Activated effector memory CD4-positive, alpha-beta T cell treated with anti-CD3 and anti-CD28 coated beads, Interleukin-2, amount 50 U/mL, for 16 hours (primary cell): ENCODE measurements around the gene RPS27.

Source experiments
- DNase-seq: peaks from one replicate; pipeline ENCODE4 v3.0.0-alpha.2; 2020

RPS27 gene

DNA sequence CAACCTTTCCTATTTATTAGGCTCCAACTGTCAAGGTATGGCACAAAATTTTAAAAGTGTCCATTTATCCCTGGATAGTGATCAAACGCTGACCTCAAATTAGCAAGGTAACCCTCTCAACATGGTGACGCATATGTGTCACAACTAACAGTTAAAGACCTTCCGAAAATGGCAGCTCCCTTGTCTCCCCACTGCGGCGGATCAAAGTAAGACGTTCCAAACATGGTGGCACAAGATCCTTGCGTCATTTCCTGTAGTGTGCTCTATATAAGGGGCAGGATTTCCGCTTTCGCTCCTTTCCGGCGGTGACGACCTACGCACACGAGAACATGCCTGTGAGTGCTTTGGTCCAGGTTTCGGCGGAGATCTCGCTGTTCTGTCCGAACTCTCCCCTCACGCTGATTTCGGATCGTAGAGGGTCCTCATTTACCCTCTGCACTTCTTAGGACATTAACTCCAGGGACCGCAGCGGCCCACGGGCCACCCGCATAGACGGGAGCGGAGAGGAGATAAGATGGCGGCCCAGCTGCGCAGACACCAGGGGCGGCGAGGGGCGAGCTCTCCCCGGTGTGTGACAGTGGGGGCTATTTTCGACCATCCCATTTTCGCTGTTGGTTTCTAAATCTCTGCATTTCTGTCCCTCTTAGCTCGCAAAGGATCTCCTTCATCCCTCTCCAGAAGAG, at the start of gene RPS27:
Gene RPS27, plus strand, starts transcription at position 295 of the 683 bp plus-strand sequence. Its CDS starts 35 bp downstream, at position 330.
- DNase-seq: peak; percentile 94

DNA sequence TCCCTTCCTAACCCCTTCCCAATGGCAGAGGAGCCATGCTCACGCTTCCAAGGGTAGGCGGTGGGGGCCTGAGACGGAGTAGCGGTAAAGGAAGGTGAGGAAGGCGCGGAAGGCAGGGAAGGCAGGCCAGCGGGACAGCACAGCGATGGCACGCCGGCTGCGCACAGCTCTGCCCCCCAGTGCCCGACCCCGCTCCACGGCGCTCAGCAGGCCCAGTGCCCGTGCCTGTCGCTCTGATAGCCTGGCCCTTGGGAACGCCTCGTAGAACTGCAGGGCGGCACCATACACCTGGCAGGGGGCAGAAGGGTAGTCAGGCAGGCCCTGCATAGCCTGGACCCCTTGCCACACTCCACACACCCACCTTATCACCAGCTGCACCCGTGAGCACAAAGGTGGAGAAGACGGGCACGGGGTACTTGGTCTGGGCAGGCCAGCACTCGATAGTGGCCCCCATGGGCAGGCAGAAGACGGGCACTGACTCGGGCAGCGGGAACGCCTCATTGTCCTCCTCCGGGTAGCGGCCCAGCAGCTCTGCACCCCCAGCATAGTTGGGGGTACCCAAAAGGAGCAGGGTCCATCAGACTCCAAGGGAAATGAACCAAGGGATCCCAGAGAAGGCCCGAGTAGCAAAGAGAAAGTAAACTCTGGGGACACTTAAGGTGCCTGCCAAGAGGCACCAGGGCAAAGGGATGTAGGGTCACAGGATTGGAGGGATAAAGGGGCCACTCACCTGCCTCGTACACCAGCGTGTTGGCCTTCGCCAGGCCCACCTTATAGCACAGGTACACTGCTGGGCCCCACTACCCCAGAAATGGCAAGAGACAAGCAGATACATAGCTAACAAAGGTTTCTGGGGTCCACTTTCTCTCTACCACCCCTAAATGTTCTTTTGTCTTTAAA, 48.5 kb upstream of the RPS27 start:
- no peak for DNase-seq

DNA sequence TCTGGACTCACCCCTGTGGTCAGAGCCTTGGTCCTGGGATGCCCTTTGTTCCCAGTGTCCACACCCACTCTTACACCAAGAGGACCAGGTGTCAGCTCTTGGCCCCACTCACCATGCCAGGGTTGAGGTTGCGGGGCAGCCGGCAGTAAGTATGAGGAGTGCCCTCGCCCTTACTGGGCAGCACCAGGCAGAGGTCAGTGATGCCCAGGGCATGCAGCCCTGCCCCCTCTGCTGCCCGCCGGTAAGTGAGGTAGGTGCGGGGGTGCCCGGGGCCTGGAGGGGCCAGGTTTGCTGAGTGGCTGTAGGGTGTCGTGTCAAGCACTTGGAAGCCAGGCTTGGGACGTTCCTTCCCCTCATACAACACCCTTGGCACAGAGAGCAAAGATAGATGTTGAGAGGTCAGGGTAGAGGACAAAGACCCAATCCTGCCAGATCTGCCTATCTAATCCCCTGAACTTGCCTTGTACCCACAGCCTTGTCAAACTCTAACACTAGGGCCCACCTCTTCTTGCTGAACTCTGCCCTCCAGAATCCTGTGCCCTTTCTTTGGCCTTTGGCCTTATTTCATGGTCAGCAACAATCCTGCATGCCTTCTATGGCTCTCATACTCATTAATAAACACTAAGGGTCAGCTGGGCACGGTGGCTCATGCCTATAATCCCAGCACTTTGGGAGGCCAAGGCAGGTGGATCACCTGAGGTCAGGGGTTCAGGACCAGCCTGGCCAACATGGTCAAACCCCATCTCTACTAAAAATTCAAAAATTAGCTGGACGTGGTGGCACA, 47.6 kb upstream of the RPS27 start:
- DNase-seq: no peak

DNA sequence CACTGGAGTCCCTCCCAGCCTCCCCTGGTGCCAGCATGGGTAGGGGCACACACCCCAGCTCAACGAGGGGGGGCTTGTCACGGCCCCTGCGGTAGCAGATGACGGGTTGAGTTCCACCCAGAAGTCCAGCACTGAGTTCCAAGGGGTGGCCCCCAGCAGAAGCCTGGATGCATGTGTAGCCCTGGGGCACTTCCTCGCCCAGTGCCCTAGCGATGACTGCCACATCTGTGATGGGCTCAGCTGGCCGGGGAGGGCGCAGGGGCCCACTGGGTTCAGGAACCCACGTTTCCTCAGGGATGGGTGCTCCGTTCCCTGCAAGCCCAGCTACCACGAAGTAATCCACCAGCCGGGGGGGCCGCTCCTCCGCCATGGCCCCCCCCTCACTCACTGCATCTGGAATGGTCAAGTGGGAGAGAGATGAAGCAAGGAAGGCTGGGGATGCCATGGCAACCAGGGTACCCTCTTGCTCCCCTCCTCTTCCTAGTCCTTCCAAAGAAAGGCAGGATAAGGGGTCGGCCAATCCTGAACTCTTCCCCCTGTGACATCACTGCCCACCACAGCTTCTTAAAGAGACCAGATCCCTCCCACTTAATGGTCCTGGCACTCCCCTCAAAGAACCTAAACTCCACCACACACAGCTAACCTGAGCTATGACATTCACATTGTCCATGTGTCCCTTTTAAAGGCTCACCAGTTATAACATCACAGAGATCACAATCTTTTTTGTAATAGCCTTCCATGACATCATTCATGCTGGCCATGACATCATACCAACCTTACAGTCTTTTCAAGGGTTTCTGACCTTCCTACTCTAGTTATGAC, 46.3 kb upstream of the RPS27 start:
- no peak for DNase-seq

DNA sequence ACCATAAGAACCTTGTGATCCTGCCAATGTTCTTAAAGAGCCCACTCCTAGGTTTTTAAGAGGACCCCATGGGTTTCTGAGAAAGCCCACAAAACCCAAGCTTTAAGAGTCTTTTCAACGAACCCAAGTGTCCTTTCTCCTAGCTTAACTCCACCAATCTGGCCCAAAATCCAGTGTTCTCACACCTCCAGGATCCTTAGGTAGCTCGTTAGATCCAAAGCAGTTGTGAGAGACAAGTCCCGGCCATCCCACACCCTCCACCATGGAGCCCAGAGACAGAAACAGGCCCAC, 45.8 kb upstream of the RPS27 start:
- no peak for DNase-seq

DNA sequence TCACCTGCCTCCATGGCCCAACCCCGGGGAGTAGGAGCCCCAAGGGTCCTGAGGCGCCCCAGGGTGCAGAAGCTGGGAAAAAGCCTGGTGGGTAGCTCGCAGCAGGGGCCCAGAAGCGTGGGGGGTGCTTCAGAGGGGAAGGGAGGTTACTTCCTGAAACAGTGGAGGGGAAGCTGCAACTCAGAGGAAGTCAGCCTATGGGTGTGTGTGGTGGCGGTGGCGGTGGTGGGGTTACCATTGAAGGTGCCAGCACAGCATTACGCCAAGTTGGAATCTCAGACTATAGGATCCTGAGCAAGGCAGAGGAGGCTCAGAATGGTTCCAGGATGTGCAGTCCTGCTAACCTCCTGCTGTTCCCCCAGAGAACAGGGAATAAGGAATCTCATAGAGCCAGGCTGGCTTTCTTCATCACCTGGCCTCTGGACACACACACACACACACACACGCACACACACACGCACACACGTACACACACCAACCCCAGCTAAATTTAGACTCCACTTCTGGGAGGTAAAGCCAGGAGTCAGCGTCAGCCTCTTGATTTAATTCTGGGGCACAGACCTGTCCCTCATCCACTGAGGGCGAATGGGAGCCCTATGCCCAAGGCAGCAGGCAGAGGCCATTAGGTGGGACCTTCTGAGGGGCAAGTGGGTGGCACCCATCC, 45.3 kb upstream of the RPS27 start:
- peak; percentile 90 for DNase-seq

DNA sequence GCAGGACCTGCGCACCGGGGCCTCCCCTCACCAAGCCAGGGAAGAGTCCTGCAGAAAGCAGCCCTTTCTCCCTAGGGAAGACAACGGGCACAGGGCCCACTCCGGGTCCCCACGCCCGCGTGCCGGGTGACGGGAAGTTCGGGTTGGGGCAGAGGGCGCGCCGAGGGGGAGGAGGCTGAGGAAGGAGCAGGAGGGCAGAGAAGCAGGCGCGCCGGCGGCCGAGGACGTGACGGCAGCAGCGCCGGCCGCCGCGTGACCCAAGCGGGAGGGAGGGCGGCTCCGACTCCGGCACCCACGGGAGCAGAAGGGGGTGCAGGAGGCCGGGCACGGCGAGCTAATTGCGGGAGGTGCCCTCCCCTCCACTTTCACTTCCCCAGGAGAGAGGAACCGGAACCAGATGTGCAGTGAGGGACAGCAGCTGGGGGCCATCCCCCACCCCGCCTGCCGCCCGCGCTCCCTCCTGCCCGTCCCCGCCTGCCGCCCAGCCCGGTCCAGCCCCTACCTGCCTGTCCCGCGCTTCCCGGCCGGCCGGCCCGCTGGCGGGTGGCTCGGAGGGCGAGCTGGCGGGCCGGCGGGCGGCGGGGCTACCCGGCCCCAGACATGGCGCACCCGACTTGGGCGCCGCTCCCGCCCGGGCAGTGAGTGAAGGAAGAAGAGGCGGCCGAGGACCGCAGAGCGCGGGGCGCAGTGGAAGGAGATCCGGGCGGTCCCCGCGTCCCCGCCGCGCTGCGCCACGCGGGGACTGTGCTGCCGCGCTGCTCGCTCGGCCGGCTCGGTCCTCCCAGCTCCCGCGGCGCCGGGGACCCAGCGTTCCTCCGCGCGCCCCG, 44.6 kb upstream of the RPS27 start:
- DNase-seq: peak; percentile 91

DNA sequence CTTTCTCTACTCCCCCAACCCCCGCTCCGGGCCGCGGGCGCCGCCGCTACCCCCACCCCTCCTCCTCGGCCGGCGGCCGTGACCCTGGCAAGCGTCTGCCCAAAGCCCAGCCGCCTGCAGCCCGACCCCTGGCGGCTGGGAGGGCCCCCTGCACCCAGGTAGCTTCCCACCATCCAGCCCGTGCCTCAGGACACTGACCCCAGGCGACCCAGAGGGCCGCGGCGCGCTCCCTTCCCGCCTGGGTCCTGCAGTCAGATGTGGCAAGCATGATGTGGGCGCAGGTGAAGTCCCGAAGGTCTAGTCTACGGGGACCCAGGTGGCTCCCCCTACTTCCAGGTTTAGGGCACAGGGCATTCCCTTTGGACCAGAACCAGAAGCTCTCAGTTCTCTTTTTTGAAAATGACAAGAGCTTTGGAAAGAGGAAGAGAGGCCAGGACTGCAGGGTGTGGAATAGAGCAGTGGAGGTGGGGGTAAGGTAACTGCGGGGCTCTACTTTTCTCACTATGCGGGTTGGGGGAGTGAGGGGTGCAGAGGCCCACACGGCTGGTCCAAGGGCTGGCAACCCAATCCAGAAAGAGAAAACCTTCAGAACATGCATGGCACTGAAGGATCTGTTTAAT, 43.8 kb upstream of the RPS27 start, which contains the start of gene DENND4B:
Gene DENND4B, minus strand, starts transcription at position 97 of the 620 bp plus-strand sequence. CDS start 2,344 bp downstream, outside the sequence.
- DNase-seq: peak; percentile 92

DNA sequence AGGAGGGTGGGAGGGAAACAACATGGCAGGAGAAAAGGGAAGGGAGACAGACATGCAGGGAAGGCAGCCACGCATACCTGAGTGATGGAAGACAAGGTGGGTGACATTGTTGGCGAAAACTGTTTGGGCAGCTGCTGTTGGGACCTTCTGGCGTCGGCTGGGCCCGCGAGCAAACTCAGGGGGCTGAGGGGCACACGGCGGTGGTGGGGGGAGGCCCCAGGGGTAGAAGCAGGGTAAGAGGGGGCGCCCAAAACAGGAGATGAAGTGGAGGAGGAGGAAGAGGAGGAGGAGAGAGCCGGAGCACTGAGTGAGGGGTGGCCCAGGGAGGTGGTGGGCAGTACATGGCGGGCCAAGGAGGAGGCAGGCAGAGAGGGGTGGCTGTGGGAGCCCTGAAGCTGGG, 39.4 kb upstream of the RPS27 start:
- no peak for DNase-seq

DNA sequence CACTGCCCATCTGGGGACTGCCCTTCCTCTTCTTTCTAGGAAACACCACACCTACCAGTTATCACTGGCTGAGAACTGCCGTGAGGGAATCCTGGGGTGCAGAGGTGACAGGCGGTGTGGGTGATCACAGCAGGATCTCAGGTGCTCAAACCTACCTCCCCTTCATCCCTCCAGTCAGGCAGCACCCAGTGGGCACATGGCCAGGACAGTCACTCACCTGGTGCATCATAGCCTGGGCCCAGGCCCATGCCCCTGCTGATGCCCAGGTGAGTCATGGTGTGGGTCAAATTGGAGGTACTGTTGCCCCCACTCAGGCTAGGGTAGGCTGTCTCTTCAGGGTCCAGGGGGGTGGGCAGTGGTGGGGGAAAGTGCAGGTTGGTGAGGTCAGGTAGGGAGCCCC, 38.8 kb upstream of the RPS27 start:
- DNase-seq: no peak

DNA sequence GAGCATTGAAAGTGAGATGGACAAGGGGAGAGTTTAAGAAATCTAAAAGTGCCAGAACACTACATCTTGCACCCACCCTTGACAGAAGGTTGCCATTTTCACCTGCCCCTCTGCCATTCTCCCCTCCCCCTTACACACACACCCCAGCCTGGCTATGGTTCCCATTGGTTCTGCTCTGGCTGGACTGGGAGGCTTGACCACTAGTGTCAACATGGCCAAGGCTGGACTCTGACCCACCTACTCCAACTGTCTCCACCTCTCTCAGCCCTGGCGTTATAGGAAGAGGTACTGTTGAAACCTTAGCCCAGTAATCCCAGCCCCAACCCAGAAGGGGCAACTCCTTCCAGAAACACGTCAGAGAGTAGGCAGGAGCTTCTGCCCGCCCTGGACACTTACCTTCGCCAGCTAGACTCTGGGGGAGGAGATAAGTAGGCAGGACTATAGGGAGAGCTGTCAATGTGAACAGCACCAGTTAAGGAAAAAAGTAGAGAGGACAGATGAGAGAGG, 36.6 kb upstream of the RPS27 start:
- DNase-seq: no peak

DNA sequence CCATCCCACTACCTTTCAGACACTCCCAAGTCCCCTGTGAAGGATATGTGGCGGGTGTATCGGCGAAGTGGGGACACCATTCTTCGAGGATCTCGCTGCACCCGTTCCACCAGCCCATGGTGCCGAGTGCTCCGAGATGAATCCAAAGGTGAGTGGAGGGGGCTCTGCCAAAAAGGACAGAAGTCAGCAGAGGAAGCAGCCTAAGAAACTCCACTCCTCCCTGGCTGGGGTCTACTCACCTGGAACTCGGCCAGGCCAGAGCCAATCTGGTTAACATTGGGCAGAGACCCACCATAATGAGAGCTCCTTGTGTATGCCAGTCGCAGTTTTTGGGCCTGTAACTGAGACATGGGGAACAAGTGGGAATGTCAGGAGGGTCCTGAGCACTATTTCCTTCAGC, 35.7 kb upstream of the RPS27 start:
- no peak for DNase-seq

DNA sequence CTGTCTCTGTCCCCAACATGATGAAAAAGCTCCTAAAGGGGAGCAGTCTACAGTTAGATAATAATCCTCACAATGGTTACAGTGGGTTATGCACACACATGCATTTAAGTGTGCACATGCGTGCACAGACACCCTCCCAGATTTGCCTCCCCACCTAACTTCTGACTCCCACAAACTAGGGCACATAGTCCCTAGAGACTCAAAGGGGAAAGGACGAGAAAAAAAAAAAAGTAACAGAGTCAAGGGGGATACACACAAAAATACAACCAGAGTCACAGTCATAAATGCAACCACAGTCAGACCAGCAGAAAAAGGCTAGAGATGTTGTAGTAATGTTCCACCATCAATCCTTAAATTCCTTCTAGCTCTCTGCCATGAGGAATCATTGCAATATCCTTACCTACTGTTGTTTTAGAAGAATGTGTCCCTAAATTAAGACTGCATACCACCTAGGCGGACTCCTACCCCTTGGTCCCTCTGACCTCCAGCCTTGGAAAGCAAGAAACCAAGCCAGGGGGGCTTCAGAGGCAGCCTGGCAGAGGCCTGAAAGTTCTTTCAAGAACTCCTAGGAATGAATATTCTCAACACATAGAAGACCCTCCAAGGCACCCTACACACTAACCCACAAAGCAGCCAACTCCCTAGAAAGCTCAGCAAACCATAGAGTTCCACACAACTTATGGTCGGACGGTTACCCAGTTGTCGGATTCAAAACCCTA, 33.4 kb upstream of the RPS27 start:
- DNase-seq: no peak

DNA sequence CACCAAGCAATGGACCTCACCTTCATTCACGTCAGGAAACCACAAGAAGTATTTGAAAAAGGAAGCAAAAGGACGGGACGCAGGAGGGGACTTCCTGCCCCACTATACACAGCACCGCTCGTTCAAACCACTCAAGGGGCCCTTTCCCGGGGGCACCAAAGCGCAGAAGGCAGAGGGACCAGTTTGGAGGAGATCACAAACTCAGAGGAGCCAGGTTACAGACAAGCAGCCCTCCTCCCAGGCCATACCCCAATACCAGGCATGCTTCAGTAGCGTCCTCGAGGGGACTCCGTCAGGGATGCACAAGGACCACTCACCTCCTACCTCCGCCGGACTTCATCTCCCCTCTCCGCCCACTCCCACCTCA, 32.8 kb upstream of the RPS27 start:
- peak; percentile 81 for DNase-seq

DNA sequence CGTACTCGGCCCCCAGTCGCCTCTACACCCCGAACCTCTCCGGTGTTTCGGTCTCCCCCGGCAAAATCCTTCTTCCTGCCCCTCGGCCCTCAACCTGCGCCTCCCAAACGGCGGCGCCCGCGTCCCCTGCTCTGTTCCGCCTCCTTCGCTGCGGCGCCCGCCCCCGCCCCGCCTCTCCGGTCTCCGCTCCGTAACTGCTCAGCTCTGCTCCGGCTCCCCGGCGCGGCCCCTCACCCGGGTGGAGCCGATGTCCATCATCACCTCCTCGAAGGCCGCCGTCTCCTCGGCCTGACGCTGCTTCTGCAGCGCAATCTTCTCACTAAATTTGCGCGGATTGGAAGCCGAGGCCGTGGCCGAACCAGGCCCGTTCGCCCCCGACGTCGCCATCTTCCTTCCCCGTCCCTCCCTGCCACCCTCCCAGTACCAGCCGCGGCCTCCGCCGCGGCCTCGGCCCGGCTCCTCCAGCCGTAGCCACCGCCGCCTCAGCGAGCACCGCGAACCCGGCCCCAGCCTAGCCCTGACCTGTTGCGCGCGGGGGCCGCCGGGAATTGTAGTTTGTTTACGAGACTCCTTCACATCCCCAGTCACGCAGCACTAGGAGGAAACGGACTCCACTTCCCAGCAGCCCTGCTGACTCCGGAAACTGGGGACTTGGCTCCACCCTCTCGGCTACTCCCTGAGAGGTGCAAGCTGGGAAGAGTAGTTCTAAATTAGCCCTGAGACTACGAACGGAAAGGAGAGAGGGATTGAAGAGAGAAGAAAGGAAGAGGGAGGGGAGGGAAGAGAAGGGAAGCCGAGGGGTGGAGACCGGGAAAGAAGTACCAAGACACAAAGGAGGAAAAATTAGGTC, 32.2 kb upstream of the RPS27 start, which contains the start of gene CRTC2:
Gene CRTC2, minus strand, starts transcription at position 502 of the 850 bp plus-strand sequence. Its CDS starts 115 bp downstream, at position 387.
- DNase-seq: peak; percentile 99

DNA sequence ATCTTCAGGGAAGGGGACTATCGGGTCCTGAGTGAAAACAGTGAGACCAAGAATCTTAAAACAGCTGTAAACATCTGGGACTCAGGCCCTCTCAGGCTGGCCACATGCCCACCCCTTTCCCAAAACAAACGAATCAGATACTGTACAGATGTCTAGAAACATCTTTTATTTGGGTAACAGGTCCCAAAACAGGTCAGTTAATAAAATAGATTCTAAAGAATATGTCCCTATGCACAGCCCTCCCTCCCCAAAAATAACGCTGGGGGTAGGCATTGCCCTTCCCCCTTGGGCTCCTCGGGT, 31.7 kb upstream of the RPS27 start:
- no peak for DNase-seq

DNA sequence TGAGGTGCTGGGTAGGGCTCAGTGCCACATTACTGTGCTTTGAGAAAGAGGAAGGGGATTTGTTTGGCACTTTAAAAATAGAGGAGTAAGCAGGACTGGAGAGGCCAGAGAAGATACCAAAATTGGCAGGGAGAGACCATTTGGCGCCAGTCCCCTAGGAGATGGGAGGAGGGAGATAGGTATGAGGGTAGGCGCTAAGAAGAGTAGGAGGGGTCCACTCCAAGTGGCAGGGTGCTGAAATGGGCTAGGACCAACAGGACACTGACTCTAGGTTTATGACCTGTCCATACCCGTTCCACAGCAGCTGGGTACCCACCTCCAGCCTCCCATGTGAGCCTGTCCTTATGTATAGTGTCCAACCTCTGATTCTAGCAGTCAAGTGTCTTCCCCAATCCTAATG, 31.1 kb upstream of the RPS27 start:
- DNase-seq: no peak

DNA sequence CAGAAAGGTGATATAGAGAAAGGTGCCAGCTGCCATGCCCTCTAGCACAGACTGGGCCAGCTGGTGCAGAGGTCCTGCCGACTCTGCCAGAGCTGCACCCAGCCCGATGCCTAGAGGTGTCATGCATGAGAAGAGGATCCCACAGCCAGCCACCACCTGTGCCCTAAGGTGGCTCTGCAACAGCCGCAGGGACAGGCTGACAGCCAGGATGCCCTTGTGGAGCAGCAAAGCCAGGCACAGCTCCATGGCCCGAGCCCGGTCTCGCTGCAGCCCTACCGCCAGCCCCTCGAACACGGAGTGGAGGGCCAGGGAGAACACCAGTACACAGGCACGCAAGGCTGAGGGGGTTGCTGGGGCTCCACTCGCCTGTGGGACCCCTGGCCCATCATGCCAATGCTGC, 30.4 kb upstream of the RPS27 start:
- no peak for DNase-seq

DNA sequence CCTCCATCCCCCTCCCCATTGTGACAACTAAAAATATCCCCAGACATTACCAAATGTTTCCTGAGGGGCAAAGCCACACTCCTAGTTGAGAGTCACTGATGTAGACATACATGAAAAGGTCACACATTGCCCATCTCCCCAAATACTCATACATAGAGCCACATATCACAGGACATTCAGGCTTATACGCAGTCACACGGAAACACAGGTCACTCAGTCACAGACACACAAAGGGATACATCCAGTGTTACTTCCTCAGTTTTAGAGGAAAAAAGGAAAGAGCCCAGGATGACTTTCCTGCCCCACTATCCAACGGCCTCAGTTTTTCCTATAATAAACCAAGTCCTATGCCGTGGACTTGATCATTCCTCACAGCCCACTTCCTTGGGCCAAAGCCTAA, 29.1 kb upstream of the RPS27 start:
- DNase-seq: no peak
